GM10248 (cell line): ENCODE results near the gene PRKG1.

ENCODE experiments used
- CTCF ChIA-PET: fragments of 300-600 bp; sonication (Branson Sonifier 250); formaldehyde crosslinking; extraction: SDS; loops from one replicate; lab custom pipeline; 2021; ENCODE audit warnings: antibody characterized with exemption; lab: Yijun Ruan, JAX
- POLR2A ChIA-PET: fragments of 350-650 bp; sonication (Branson Sonifier 250); formaldehyde crosslinking; extraction: SDS; loops from one replicate; lab custom pipeline; 2020; ENCODE audit warnings: antibody characterized with exemption; lab: Yijun Ruan, JAX
- DNase-seq: peaks from one replicate; pipeline ENCODE4 v3.0.0; 2012; ENCODE audit errors: extremely low spot score
- CTCF ChIP-seq: IDR thresholded peaks from 2 replicates; pipeline ENCODE4 v1.5.1; 2012; ENCODE audit warnings: mild to moderate bottlenecking, low read depth; ENCODE audit errors: extremely low read depth, missing control alignments, control extremely low read depth

Gene PRKG1

GRCh38 chr10:51606825-51607462 is 532.7 kb downstream of the PRKG1 start:
- CTCF ChIA-PET: interaction anchor here (1.1 to 1.7 kb wide), 2 partner anchors 9 to 11 kb away, joined by 3 to 6 read pairs; no protein-coding TSS in a partner anchor
- TF ChIP-seq CTCF: no peak
- DNase-seq: no peak
- POLR2A ChIA-PET: no interaction called here

GRCh38 chr10:51607463-51607835 is 533.2 kb downstream of the PRKG1 start:
- DNase-seq: no peak
- CTCF ChIA-PET: interaction anchor here (1.0 to 1.7 kb wide), 4 partner anchors 10 to 38 kb away, joined by 3 to 6 read pairs (median 3); no protein-coding TSS in a partner anchor
- POLR2A ChIA-PET: no interaction called here
- no peak for TF ChIP-seq CTCF

- TF ChIP-seq CTCF: no peak
- ChIA-PET POLR2A (no interaction called here), CTCF (interaction anchor here (0.8 to 1.7 kb wide), 6 partner anchors 10 to 285 kb away, joined by 3 to 6 read pairs (median 3); no protein-coding TSS in a partner anchor)
Measured at GRCh38 chr10:51608211-51608610, 533.9 kb downstream of the PRKG1 start.

GRCh38 chr10:51615764-51616298 is 541.5 kb downstream of the PRKG1 start:
- DNase-seq: no peak
- no peak for TF ChIP-seq CTCF
- CTCF ChIA-PET: no interaction called here
- POLR2A ChIA-PET: no interaction called here

More at GRCh38 chr10:51608211-51608610, 533.9 kb downstream of the PRKG1 start:
- DNase-seq: no peak

GRCh38 chr10:51617576-51618235 is 543.4 kb downstream of the PRKG1 start:
- DNase-seq: no peak
- ChIA-PET CTCF (no interaction called here), POLR2A (no interaction called here)
- TF ChIP-seq CTCF: no peak

- TF ChIP-seq CTCF: no peak
- no peak for DNase-seq
- ChIA-PET POLR2A (no interaction called here), CTCF (interaction anchor here (1.3 kb wide), 2 partner anchors 12 to 15 kb away, joined by 4 to 5 read pairs; no protein-coding TSS in a partner anchor)
Measured at GRCh38 chr10:51619365-51619764, 545.1 kb downstream of the PRKG1 start.
